IMR-90 (cell line): ENCODE data around the gene DEAF1.

ENCODE experiments used
- BHLHE40 ChIP-seq: fragments of 150-350 bp; IDR thresholded peaks from 2 replicates; pipeline ENCODE4 v1.6.1; 2016; ENCODE audit warnings: mild to moderate bottlenecking, low read depth, low read length
- CEBPB ChIP-seq: IDR thresholded peaks from 2 replicates; pipeline ENCODE4 v1.6.1; 2012; ENCODE audit warnings: low read depth, low read length, improper control_type of control experiment
- CTCF ChIP-seq: conservative IDR thresholded peaks from 2 replicates; pipeline ENCODE4 v1.5.1; 2012; ENCODE audit warnings: mild to moderate bottlenecking, low read depth, low read length, improper control_type of control experiment
- ELK1 ChIP-seq: fragments of 150-350 bp; IDR thresholded peaks from 2 replicates; pipeline ENCODE4 v1.6.1; 2016; ENCODE audit warnings: low read depth, mild to moderate bottlenecking, low read length, moderate library complexity, borderline replicate concordance
- MAZ ChIP-seq: IDR thresholded peaks from 2 replicates; pipeline ENCODE4 v1.6.1; 2012; ENCODE audit warnings: low read depth, mild to moderate bottlenecking, low read length, improper control_type of control experiment, moderate library complexity, borderline replicate concordance
- POLR2A ChIP-seq: IDR thresholded peaks from 2 replicates; pipeline ENCODE4 v1.6.1; 2012; ENCODE audit warnings: mild to moderate bottlenecking, low read depth, low read length
- RAD21 ChIP-seq: IDR thresholded peaks from 2 replicates; pipeline ENCODE4 v1.6.1; 2012; ENCODE audit warnings: low read length, improper control_type of control experiment
- SMC3 ChIP-seq: fragments of 150-350 bp; IDR thresholded peaks from 2 replicates; pipeline ENCODE4 v1.6.1; 2016; ENCODE audit warnings: low read depth, mild to moderate bottlenecking, antibody characterized with exemption, low read length, moderate library complexity

- TF ChIP-seq MAZ: no peak
- TF ChIP-seq CTCF: no peak
- no peak for TF ChIP-seq POLR2A
- no peak for TF ChIP-seq SMC3
- TF ChIP-seq BHLHE40: no peak
- TF ChIP-seq ELK1: no peak
- no peak for TF ChIP-seq CEBPB
- no peak for TF ChIP-seq RAD21
Measured at GRCh38 chr11:656426-656825, 38.6 kb downstream of the DEAF1 start.
